HCEC 1CT (cell line): ENCODE results near the gene UGT2B17.
"Not testable (repeated sequence)": the region's sequence is repeated elsewhere in the genome, so short reads cannot be mapped to it uniquely, and the experiment has no call there.

Source experiments
- DNase-seq: peaks from one replicate; pipeline ENCODE4 v3.0.0-alpha.2; 2017

UGT2B17 gene

GRCh38 chr4:68576272-68577125 is at the start of gene UGT2B17:
TSS of gene UGT2B17 (minus strand) at chr4:68576322. CDS start at chr4:68568484, 7,838 bp downstream.
- no peak for DNase-seq

GRCh38 chr4:68622731-68623130 is 46.6 kb upstream of the UGT2B17 start:
- not testable (repeated sequence) for DNase-seq

- DNase-seq = no peak
These were observed 41.0 kb upstream of the UGT2B17 start for GRCh38 chr4:68617003-68617698.

- DNase-seq = no peak
These were observed 39.7 kb upstream of the UGT2B17 start for GRCh38 chr4:68615699-68616422.

- no peak for DNase-seq
These were observed 37.6 kb upstream of the UGT2B17 start for GRCh38 chr4:68613752-68614151.

GRCh38 chr4:68606240-68606639 is 30.1 kb upstream of the UGT2B17 start:
- no peak for DNase-seq

GRCh38 chr4:68599150-68599549 is 23.0 kb upstream of the UGT2B17 start:
- no peak for DNase-seq

GRCh38 chr4:68597482-68597881 is 21.4 kb upstream of the UGT2B17 start:
- no peak for DNase-seq

- no peak for DNase-seq
These were observed 18.6 kb upstream of the UGT2B17 start for GRCh38 chr4:68594678-68595077.

- DNase-seq = no peak
These were observed 17.0 kb upstream of the UGT2B17 start for GRCh38 chr4:68593112-68593511.

GRCh38 chr4:68592673-68593072 is 16.6 kb upstream of the UGT2B17 start:
- no peak for DNase-seq

GRCh38 chr4:68591204-68591603 is 15.1 kb upstream of the UGT2B17 start:
- no peak for DNase-seq

GRCh38 chr4:68589790-68590189 is 13.7 kb upstream of the UGT2B17 start:
- no peak for DNase-seq

GRCh38 chr4:68582339-68582717 is 6.2 kb upstream of the UGT2B17 start:
- DNase-seq = no peak

- DNase-seq = no peak
These were observed 5.5 kb upstream of the UGT2B17 start for GRCh38 chr4:68581383-68582338.

GRCh38 chr4:68577590-68577989 is 1.5 kb upstream of the UGT2B17 start:
- DNase-seq = no peak

- DNase-seq = not testable (repeated sequence)
These were observed 486 bp downstream of the UGT2B17 start for GRCh38 chr4:68575636-68576035.

GRCh38 chr4:68575081-68575480 is 1.0 kb downstream of the UGT2B17 start:
- no peak for DNase-seq

- DNase-seq = no peak
These were observed 3.4 kb downstream of the UGT2B17 start for GRCh38 chr4:68572653-68573170.

- no peak for DNase-seq
These were observed 6.0 kb downstream of the UGT2B17 start for GRCh38 chr4:68570122-68570507.

GRCh38 chr4:68569466-68570121 is 6.5 kb downstream of the UGT2B17 start:
- no peak for DNase-seq

GRCh38 chr4:68569036-68569435 is 7.1 kb downstream of the UGT2B17 start:
- not testable (repeated sequence) for DNase-seq
